ENCODE results near the gene PCGF1.

Gene PCGF1

GRCh38 chr2:74502720-74503505 lies 4.6 kb downstream of the PCGF1 start:
- peaks cover 31% of the 10 kb centered on the region for H3K4me1 ChIP-seq (ENCODE audit: insufficient read depth, low read length, severe bottlenecking)
- H3K36me3 ChIP-seq (ENCODE audit: insufficient read depth, low read length): peaks cover 17% of the 10 kb centered on the region
- H3K27me3 ChIP-seq (ENCODE audit: insufficient read depth, low read length): peaks cover 25% of the 10 kb centered on the region; the same call in 1 of the 2 replicates
- no peaks in the 10 kb centered on the region for H3K9me3 ChIP-seq (ENCODE audit: low read length)
- no peak overlapping the region for H2AFZ ChIP-seq (ENCODE audit: low read length)
- no peaks in the 10 kb centered on the region for H3K79me2 ChIP-seq (ENCODE audit: insufficient read depth, low read length)
- peak overlapping the region; percentile 61 for H3K4me2 ChIP-seq (ENCODE audit: low read length)
- H3F3A ChIP-seq (ENCODE audit: insufficient read depth, low read length): no peaks in the 10 kb centered on the region
- no peaks in the 10 kb centered on the region for H4K20me1 ChIP-seq (ENCODE audit: insufficient read depth, low read length)
- H3K27ac ChIP-seq (ENCODE audit: low read depth, low read length, poor library complexity, severe bottlenecking): no peak overlapping the region
- peak; percentile 58 for TF ChIP-seq CTCF (IDR thresholded peaks at IDR 0.05; ENCODE audit: low read length)
- TF ChIP-seq EZH2 (IDR thresholded peaks at IDR 0.05; ENCODE audit: borderline replicate concordance, low read length): no peak
- H3K9me2 ChIP-seq (ENCODE audit: low read depth, low read length): no peaks in the 10 kb centered on the region
- peak overlapping the region; percentile 53 for H3K4me3 ChIP-seq (ENCODE audit: low read depth, low read length, poor library complexity, severe bottlenecking)
- peak overlapping the region; percentile 61 for H3K9ac ChIP-seq (ENCODE audit: low read length)

- H3K4me1 ChIP-seq (ENCODE audit: insufficient read depth, low read length, severe bottlenecking): peaks cover 30% of the 10 kb centered on the region
- no peaks in the 10 kb centered on the region for H4K20me1 ChIP-seq (ENCODE audit: insufficient read depth, low read length)
- no peaks in the 10 kb centered on the region for H3F3A ChIP-seq (ENCODE audit: insufficient read depth, low read length)
- no peak overlapping the region for H2AFZ ChIP-seq (ENCODE audit: low read length)
- H3K4me2 ChIP-seq (ENCODE audit: low read length): peak overlapping the region; percentile 61
- H3K36me3 ChIP-seq (ENCODE audit: insufficient read depth, low read length): peaks cover 17% of the 10 kb centered on the region
- no peak overlapping the region for H3K27ac ChIP-seq (ENCODE audit: low read depth, low read length, poor library complexity, severe bottlenecking)
- TF ChIP-seq CTCF (IDR thresholded peaks at IDR 0.05; ENCODE audit: low read length) (no peak), EZH2 (IDR thresholded peaks at IDR 0.05; ENCODE audit: borderline replicate concordance, low read length) (no peak)
- peaks cover 25% of the 10 kb centered on the region; the same call in 1 of the 2 replicates for H3K27me3 ChIP-seq (ENCODE audit: insufficient read depth, low read length)
- peak overlapping the region; percentile 61 for H3K9ac ChIP-seq (ENCODE audit: low read length)
- no peaks in the 10 kb centered on the region for H3K79me2 ChIP-seq (ENCODE audit: insufficient read depth, low read length)
- no peaks in the 10 kb centered on the region for H3K9me3 ChIP-seq (ENCODE audit: low read length)
- no peaks in the 10 kb centered on the region for H3K9me2 ChIP-seq (ENCODE audit: low read depth, low read length)
- H3K4me3 ChIP-seq (ENCODE audit: low read depth, low read length, poor library complexity, severe bottlenecking): peak overlapping the region; percentile 53
These were observed 5.3 kb downstream of the PCGF1 start for GRCh38 chr2:74502147-74502719.

GRCh38 chr2:74501335-74502071 lies 6.0 kb downstream of the PCGF1 start:
- no peak overlapping the region for H3K4me3 ChIP-seq (ENCODE audit: low read depth, low read length, poor library complexity, severe bottlenecking)
- no peak overlapping the region for H3K4me2 ChIP-seq (ENCODE audit: low read length)
- no peak overlapping the region for H3K27ac ChIP-seq (ENCODE audit: low read depth, low read length, poor library complexity, severe bottlenecking)
- TF ChIP-seq EZH2 (IDR thresholded peaks at IDR 0.05; ENCODE audit: borderline replicate concordance, low read length): no peak
- TF ChIP-seq CTCF (IDR thresholded peaks at IDR 0.05; ENCODE audit: low read length): no peak
- H3K9me2 ChIP-seq (ENCODE audit: low read depth, low read length): no peaks in the 10 kb centered on the region
- H3K9ac ChIP-seq (ENCODE audit: low read length): no peak overlapping the region
- peaks cover 17% of the 10 kb centered on the region for H3K36me3 ChIP-seq (ENCODE audit: insufficient read depth, low read length)
- H4K20me1 ChIP-seq (ENCODE audit: insufficient read depth, low read length): no peaks in the 10 kb centered on the region
- peaks cover 25% of the 10 kb centered on the region; the same call in 1 of the 2 replicates for H3K27me3 ChIP-seq (ENCODE audit: insufficient read depth, low read length)
- H2AFZ ChIP-seq (ENCODE audit: low read length): no peak overlapping the region
- no peaks in the 10 kb centered on the region for H3K9me3 ChIP-seq (ENCODE audit: low read length)
- peaks cover 25% of the 10 kb centered on the region for H3K4me1 ChIP-seq (ENCODE audit: insufficient read depth, low read length, severe bottlenecking)
- no peaks in the 10 kb centered on the region for H3K79me2 ChIP-seq (ENCODE audit: insufficient read depth, low read length)
- H3F3A ChIP-seq (ENCODE audit: insufficient read depth, low read length): no peaks in the 10 kb centered on the region
